ENCODE results near the gene SEMA3F.

SEMA3F gene

GRCh38 chr3:50156549-50157493 is 1.7 kb downstream of the SEMA3F start:
- no peak overlapping the region for H3K27ac ChIP-seq
- no peak for TF ChIP-seq ZFX (IDR thresholded peaks at IDR 0.05; ENCODE audit: borderline replicate concordance)
- no peak for TF ChIP-seq CTCF (IDR thresholded peaks at IDR 0.05)

GRCh38 chr3:50157827-50158529 is 2.9 kb downstream of the SEMA3F start:
- TF ChIP-seq ZFX (IDR thresholded peaks at IDR 0.05; ENCODE audit: borderline replicate concordance) (no peak), CTCF (IDR thresholded peaks at IDR 0.05) (no peak)
- H3K27ac ChIP-seq, result no peak overlapping the region

GRCh38 chr3:50158530-50159146 is 3.5 kb downstream of the SEMA3F start:
- TF ChIP-seq ZFX (IDR thresholded peaks at IDR 0.05; ENCODE audit: borderline replicate concordance) (no peak), CTCF (IDR thresholded peaks at IDR 0.05) (no peak)
- H3K27ac ChIP-seq, result no peak overlapping the region

- H3K27ac ChIP-seq, result no peak overlapping the region
- TF ChIP-seq ZFX (IDR thresholded peaks at IDR 0.05; ENCODE audit: borderline replicate concordance), result no peak
- no peak for TF ChIP-seq CTCF (IDR thresholded peaks at IDR 0.05)
Observed at GRCh38 chr3:50160561-50160983, 5.4 kb downstream of the SEMA3F start.

- no peak overlapping the region for H3K27ac ChIP-seq
- TF ChIP-seq ZFX (IDR thresholded peaks at IDR 0.05; ENCODE audit: borderline replicate concordance) (no peak), CTCF (IDR thresholded peaks at IDR 0.05) (no peak)
Observed at GRCh38 chr3:50161320-50161719, 6.2 kb downstream of the SEMA3F start.

GRCh38 chr3:50162034-50162883 is 7.1 kb downstream of the SEMA3F start:
- H3K27ac ChIP-seq, result no peak overlapping the region
- TF ChIP-seq ZFX (IDR thresholded peaks at IDR 0.05; ENCODE audit: borderline replicate concordance), result no peak
- TF ChIP-seq CTCF (IDR thresholded peaks at IDR 0.05), result no peak
